Neural cell (in vitro differentiated cells): Measurements from ENCODE around the gene NKX3-2.

Experiments used
- EP300 ChIP-seq: fragments of 450-650 bp; conservative IDR thresholded peaks from 2 replicates; pipeline ENCODE4 v1.6.1; 2014; ENCODE audit warnings: antibody characterized with exemption, mild to moderate bottlenecking, moderate library complexity; ENCODE audit not compliant: poor library complexity, severe bottlenecking
- EZH2 ChIP-seq: fragments of 200-600, 300-800 bp; shearing (Covaris generic), sonication (generic); IDR thresholded peaks from 2 replicates; pipeline ENCODE4 v1.6.1; 2014; ENCODE audit warnings: antibody characterized with exemption, low read length, borderline replicate concordance, mild to moderate bottlenecking; ENCODE audit not compliant: insufficient read depth, poor library complexity, severe bottlenecking
- TF ChIP-seq, protein P1 (sequence below): fragments of 450-650 bp; IDR thresholded peaks from 2 replicates; pipeline ENCODE4 v1.5.1; 2014; ENCODE audit warnings: antibody characterized with exemption, mild to moderate bottlenecking, moderate library complexity; ENCODE audit not compliant: poor library complexity, severe bottlenecking

DNA sequence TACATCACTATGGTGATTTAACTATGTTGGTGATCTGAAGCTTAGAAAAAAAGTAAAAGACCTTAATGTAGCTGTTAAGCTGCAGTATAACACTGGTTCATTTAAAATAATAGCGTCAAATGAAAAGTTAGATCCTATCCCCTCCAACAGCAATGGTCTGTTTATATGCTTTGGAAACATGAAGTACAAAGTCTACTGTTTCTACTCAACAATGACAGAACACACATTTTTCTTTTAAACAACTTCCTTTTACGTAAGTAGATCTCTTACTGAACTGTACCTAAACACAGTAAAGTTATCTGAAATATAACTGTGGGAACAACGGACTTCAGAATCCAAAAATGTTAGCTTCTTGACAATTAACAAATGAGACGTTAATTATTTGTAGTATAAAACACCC, 47.9 kb upstream of the NKX3-2 start:
- TF ChIP-seq, protein P1, sequence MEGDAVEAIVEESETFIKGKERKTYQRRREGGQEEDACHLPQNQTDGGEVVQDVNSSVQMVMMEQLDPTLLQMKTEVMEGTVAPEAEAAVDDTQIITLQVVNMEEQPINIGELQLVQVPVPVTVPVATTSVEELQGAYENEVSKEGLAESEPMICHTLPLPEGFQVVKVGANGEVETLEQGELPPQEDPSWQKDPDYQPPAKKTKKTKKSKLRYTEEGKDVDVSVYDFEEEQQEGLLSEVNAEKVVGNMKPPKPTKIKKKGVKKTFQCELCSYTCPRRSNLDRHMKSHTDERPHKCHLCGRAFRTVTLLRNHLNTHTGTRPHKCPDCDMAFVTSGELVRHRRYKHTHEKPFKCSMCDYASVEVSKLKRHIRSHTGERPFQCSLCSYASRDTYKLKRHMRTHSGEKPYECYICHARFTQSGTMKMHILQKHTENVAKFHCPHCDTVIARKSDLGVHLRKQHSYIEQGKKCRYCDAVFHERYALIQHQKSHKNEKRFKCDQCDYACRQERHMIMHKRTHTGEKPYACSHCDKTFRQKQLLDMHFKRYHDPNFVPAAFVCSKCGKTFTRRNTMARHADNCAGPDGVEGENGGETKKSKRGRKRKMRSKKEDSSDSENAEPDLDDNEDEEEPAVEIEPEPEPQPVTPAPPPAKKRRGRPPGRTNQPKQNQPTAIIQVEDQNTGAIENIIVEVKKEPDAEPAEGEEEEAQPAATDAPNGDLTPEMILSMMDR = no peak
- TF ChIP-seq EP300 (no peak), EZH2 (no peak)
